ENCODE data around the gene SMYD3.

- no peak for TF ChIP-seq CTCF (IDR thresholded peaks at IDR 0.05)
- no peak for TF ChIP-seq POLR2A (IDR thresholded peaks at IDR 0.05)
Measured at GRCh38 chr1:246020211-246020954, 486.7 kb downstream of the SMYD3 start.
